Breast epithelium (tissue), 3 donors: ENCODE data around the gene KDM4B.

Source experiments
- POLR2A ChIP-seq: fragments of 450-650 bp; IDR thresholded peaks from one replicate; pipeline ENCODE4 v1.6.1; 2016; ENCODE audit warnings: antibody characterized with exemption, mild to moderate bottlenecking, moderate library complexity
- TF ChIP-seq, protein P1 (sequence below), 3 donors: fragments of 450-650 bp; IDR thresholded peaks; one replicate each; pipeline ENCODE4 v1.5.1; 2016 to 2017; ENCODE audit warnings: antibody characterized with exemption in 3 of 3, mild to moderate bottlenecking in 3 of 3, moderate library complexity in 3 of 3

DNA sequence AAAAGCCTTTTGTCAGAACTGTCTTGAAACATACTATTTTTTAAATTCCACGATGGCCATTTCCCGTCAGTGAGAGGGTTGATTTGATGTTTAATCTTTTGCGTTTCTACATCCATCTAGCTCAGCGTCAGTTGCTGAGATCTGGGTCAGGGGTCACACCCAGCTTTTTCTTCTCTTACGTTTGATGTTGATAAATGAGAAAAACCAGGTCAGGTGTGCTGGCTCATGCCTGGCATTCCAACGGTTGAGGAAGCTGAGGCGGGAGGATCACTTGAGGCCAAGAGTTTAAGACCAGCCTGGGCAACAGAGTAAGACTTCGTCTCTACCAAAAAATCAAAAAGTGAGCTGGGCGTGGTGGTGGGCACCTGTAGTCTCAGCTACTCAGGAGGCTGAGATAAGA is 202.8 kb downstream of the KDM4B start:
- TF ChIP-seq, protein P1, sequence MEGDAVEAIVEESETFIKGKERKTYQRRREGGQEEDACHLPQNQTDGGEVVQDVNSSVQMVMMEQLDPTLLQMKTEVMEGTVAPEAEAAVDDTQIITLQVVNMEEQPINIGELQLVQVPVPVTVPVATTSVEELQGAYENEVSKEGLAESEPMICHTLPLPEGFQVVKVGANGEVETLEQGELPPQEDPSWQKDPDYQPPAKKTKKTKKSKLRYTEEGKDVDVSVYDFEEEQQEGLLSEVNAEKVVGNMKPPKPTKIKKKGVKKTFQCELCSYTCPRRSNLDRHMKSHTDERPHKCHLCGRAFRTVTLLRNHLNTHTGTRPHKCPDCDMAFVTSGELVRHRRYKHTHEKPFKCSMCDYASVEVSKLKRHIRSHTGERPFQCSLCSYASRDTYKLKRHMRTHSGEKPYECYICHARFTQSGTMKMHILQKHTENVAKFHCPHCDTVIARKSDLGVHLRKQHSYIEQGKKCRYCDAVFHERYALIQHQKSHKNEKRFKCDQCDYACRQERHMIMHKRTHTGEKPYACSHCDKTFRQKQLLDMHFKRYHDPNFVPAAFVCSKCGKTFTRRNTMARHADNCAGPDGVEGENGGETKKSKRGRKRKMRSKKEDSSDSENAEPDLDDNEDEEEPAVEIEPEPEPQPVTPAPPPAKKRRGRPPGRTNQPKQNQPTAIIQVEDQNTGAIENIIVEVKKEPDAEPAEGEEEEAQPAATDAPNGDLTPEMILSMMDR (IDR thresholded peaks at IDR 0.05): no peak
- TF ChIP-seq POLR2A: no peak
